PC-9 (cell line): Measurements from ENCODE around the gene MYO5A.

ENCODE experiments used
- EZH2 ChIP-seq: fragments of 200-600 bp; sonication (generic); IDR thresholded peaks from 2 replicates; pipeline ENCODE4 v1.8.0; 2017; ENCODE audit warnings: antibody characterized with exemption, low read depth
- TF ChIP-seq, protein P1 (sequence below): fragments of 200-600 bp; sonication (generic); conservative IDR thresholded peaks from 2 replicates; pipeline ENCODE4 v1.6.1; 2017; ENCODE audit warnings: mixed run types, antibody characterized with exemption, mild to moderate bottlenecking, moderate library complexity

DNA sequence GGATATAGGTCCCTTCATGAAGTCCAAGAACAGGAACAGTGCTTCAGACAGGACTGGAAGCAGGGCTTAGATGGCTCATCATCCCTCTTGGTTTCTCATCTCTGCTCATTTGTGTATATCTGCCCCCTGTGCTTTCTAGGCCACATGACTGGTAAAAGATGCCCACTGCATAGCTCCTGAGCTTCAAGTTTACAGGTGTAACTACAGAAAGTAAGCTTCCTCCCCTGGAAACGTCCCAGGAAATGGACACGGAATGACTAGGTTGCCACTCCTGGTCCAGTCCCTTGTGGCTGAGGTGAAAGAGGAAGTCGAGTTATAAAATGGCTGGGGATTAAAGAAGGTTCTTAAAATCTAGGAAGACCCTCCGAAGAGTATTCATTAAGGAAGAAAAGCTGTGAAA is 32.5 kb downstream of the MYO5A start:
- TF ChIP-seq, protein P1, sequence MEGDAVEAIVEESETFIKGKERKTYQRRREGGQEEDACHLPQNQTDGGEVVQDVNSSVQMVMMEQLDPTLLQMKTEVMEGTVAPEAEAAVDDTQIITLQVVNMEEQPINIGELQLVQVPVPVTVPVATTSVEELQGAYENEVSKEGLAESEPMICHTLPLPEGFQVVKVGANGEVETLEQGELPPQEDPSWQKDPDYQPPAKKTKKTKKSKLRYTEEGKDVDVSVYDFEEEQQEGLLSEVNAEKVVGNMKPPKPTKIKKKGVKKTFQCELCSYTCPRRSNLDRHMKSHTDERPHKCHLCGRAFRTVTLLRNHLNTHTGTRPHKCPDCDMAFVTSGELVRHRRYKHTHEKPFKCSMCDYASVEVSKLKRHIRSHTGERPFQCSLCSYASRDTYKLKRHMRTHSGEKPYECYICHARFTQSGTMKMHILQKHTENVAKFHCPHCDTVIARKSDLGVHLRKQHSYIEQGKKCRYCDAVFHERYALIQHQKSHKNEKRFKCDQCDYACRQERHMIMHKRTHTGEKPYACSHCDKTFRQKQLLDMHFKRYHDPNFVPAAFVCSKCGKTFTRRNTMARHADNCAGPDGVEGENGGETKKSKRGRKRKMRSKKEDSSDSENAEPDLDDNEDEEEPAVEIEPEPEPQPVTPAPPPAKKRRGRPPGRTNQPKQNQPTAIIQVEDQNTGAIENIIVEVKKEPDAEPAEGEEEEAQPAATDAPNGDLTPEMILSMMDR, result no peak
- no peak for TF ChIP-seq EZH2
